Ascending aorta (tissue), 2 donors: Measurements from ENCODE around the gene HSP90AB1. TPM values are rescaled to one million over a fixed set of nuclear protein-coding genes. Genes with fewer than 3 reads are reported as not detected.

Source experiments
- DNase-seq, 2 donors: peaks; one replicate each; pipeline ENCODE4 v3.0.0-alpha.2; 2019; ENCODE audit warnings: low spot score in 2 of 2
- H3K27ac ChIP-seq, 2 donors: fragments of 200-600 bp; sonication (generic); one replicate each; pipeline ENCODE4 v1.5.1; 2016 to 2017; ENCODE audit warnings: mild to moderate bottlenecking in 1 of 2
- H3K27me3 ChIP-seq: fragments of 200-600 bp; sonication (generic); one replicate; pipeline ENCODE4 v1.5.1; 2017
- H3K36me3 ChIP-seq, 2 donors: fragments of 200-600 bp; sonication (generic); one replicate each; pipeline ENCODE4 v1.5.1; 2016
- H3K4me1 ChIP-seq, 2 donors: fragments of 200-600 bp; sonication (generic); one replicate each; pipeline ENCODE4 v1.5.1; 2016 to 2017; ENCODE audit warnings: mild to moderate bottlenecking in 1 of 2
- H3K4me3 ChIP-seq, 2 donors: fragments of 200-600 bp; sonication (generic); one replicate each; pipeline ENCODE4 v1.5.1; 2016 to 2017; ENCODE audit warnings: mild to moderate bottlenecking in 1 of 2
- H3K9me3 ChIP-seq, 2 donors: fragments of 200-600 bp; sonication (generic); one replicate each; pipeline ENCODE4 v1.5.1; 2016
- CTCF ChIP-seq, 3 experiments: fragments of 200-600 bp in 2 of 3; fragments of 450-650 bp in 1 of 3; sonication (generic) in 2 of 3; IDR thresholded peaks; one replicate each; pipeline ENCODE4 v1.5.1; 2016 to 2019; ENCODE audit warnings: antibody characterized with exemption in 3 of 3, mild to moderate bottlenecking in 1 of 3, moderate library complexity in 1 of 3
- intact Hi-C: fragments of 100-400 bp; cut with DNase I; formaldehyde crosslinking; loops from one replicate; pipeline ENCODE4 v1.15.1; 2023
- total RNA-seq: library from RNA; depleted of rRNA; stranded (reverse); fragments of >200 nt; gene quantifications from one replicate; pipeline ENCODE4 v1.1.0, GENCODE V29; 2016

Gene HSP90AB1
- total RNA-seq, 1 donor from 2014 or later: 354 TPM

- Histone ChIP-seq H3K27me3 (no peaks in the 10 kb centered on the region), H3K4me3 (peak overlapping the region in 1 of 2 donors; percentile 92), H3K36me3 (peaks cover 61 to 64% of the 10 kb centered on the region in 2 donors), H3K4me1 (peaks cover 0 to 32% of the 10 kb centered on the region in 2 donors), H3K9me3 (no peaks in the 10 kb centered on the region), H3K27ac (no peak overlapping the region)
- intact Hi-C loops: no loop called here
- DNase-seq: no peak
- no peak for TF ChIP-seq CTCF (IDR thresholded peaks at IDR 0.05)
Measured at GRCh38 chr6:44250067-44250717, 3.3 kb downstream of the HSP90AB1 start.

GRCh38 chr6:44250718-44251123 is 3.8 kb downstream of the HSP90AB1 start:
- H3K4me3 ChIP-seq: peak overlapping the region in 1 of 2 donors; percentile 1
- no peaks in the 10 kb centered on the region for H3K9me3 ChIP-seq
- no peaks in the 10 kb centered on the region for H3K27me3 ChIP-seq
- peaks cover 0 to 27% of the 10 kb centered on the region in 2 donors for H3K4me1 ChIP-seq
- TF ChIP-seq CTCF (IDR thresholded peaks at IDR 0.05): no peak
- H3K27ac ChIP-seq: no peak overlapping the region
- intact Hi-C loops: no loop called here
- H3K36me3 ChIP-seq: peaks cover 61 to 66% of the 10 kb centered on the region in 2 donors
- DNase-seq: no peak

GRCh38 chr6:44251576-44252524 is 4.9 kb downstream of the HSP90AB1 start:
- no peak for TF ChIP-seq CTCF (IDR thresholded peaks at IDR 0.05)
- no peaks in the 10 kb centered on the region for H3K9me3 ChIP-seq
- no peak overlapping the region for H3K27ac ChIP-seq
- no peak overlapping the region for H3K4me3 ChIP-seq
- H3K27me3 ChIP-seq: no peaks in the 10 kb centered on the region
- H3K4me1 ChIP-seq: peaks cover 0 to 34% of the 10 kb centered on the region in 2 donors
- H3K36me3 ChIP-seq: peaks cover 61 to 66% of the 10 kb centered on the region in 2 donors
- no peak for DNase-seq
- intact Hi-C loops: no loop called here

- intact Hi-C loops: no loop called here
- H3K27me3 ChIP-seq: no peaks in the 10 kb centered on the region
- no peak overlapping the region for H3K27ac ChIP-seq
- no peaks in the 10 kb centered on the region for H3K9me3 ChIP-seq
- TF ChIP-seq CTCF (IDR thresholded peaks at IDR 0.05): peak in 2 of 3 experiments; percentile 6 to 42
- no peak for DNase-seq
- no peak overlapping the region for H3K4me3 ChIP-seq
- peaks cover 0 to 31% of the 10 kb centered on the region in 2 donors for H3K4me1 ChIP-seq
- H3K36me3 ChIP-seq: peaks cover 61 to 66% of the 10 kb centered on the region in 2 donors
Measured at GRCh38 chr6:44253307-44254101, 6.6 kb downstream of the HSP90AB1 start.
